Measurements from ENCODE around the gene SARDH. TPM values are rescaled to one million over a fixed set of nuclear protein-coding genes. Genes with fewer than 3 reads are reported as not detected.

Gene SARDH
- total and polyA plus RNA-seq, 2 donors (not counting 3 experiments of a cell fraction or from before 2014, with no cell fraction given): 0.19 to 0.44 TPM

DNA sequence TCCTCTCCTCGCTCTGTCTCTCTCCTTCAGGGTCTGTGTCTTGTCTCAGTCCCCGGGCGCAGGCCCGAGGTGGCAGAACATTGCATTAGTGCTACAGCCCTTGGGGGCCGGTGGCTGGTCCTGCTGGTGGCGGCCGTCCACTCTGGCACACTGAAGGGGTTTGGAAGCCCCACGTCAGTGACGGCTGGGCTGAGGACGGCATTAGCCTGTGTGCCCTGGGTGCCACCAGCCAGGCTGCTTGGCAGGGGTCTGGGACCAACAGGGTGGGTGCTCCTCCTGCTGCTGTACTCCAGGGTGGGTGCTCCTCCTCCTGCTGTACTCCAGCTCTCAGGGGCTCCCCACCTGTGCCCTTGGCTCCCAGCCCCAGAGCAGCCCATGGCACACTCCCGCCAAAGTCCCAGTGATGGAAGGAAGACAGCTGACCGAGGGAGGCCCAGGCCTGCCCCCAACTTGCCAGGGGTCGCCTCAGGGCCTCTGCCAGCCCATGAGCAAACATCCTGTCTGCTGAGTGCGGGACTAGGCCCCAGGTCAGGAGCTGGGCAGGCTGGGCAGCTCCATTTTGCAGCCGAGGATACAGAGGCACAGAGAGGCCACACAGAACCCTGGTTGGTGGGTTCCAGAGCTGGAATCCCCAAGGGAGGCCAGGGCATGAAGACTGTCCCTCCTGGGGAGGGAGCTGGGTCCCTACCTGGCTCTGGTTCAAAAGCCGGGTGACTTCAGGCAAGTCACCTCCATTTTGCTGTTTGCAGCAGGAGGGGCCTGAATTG lies 27.3 kb downstream of the SARDH start:
- no peak overlapping the region for H3K9ac ChIP-seq (replicated peaks; ENCODE audit: extremely low read depth, insufficient read depth, low read length)
- H3K4me2 ChIP-seq (ENCODE audit: insufficient read depth, low read length): no peak overlapping the region

More for the DNA sequence above, 27.3 kb downstream of the SARDH start:
- H3K4me3 ChIP-seq (replicated peaks in 1 of 3; ENCODE audit: insufficient read depth in 1 of 3, low read depth in 1 of 3, low read length in 3 of 3): no peak overlapping the region
- no peaks in the 10 kb centered on the region for H3K4me1 ChIP-seq (ENCODE audit: control insufficient read depth, extremely low read depth, insufficient read depth, low read length)
- dilution Hi-C loops (cut with MboI; ENCODE audit: extremely low pct_ligation_motif_present, low sequenced_read_pairs): no loop called here
- intact Hi-C loops (cut with micrococcal nuclease): no loop called here
- POLR2A ChIA-PET: no interaction called here
- no peak for TF ChIP-seq JUN (IDR thresholded peaks at IDR 0.05; ENCODE audit: borderline replicate concordance, insufficient read depth, insufficient read length, low read depth)
- TF ChIP-seq CTCF (IDR thresholded peaks at IDR 0.05; ENCODE audit: extremely low read depth in 1 of 2, insufficient read depth in 1 of 2, low read depth in 1 of 2, low read length in 2 of 2): no peak
- TF ChIP-seq FOS (IDR thresholded peaks at IDR 0.05; ENCODE audit: borderline replicate concordance, insufficient read depth, low read length): no peak
- no peak for TF ChIP-seq POLR2AphosphoS5 (IDR thresholded peaks at IDR 0.05; ENCODE audit: insufficient read depth, low read depth, low read length)
- no peak for TF ChIP-seq GATA2 (IDR thresholded peaks at IDR 0.05; ENCODE audit: insufficient read depth, insufficient read length, low read depth, low read length)
- no peaks in the 10 kb centered on the region for H3K27me3 ChIP-seq (ENCODE audit: control insufficient read depth in 2 of 2, insufficient read depth in 2 of 2, low read length in 2 of 2)
- no peak overlapping the region for H3K27ac ChIP-seq (ENCODE audit: insufficient read depth, low read depth, low read length)
- no peaks in the 10 kb centered on the region for H4K20me1 ChIP-seq (replicated peaks; ENCODE audit: control insufficient read depth, extremely low read depth, insufficient read depth, low read length)
- no peaks in the 10 kb centered on the region for H3K36me3 ChIP-seq (ENCODE audit: control insufficient read depth in 2 of 2, extremely low read depth in 1 of 2, insufficient read depth in 2 of 2, low read length in 2 of 2)
- CTCF ChIA-PET: no interaction called here
- H2AFZ ChIP-seq (ENCODE audit: low read depth, low read length): peak overlapping the region; percentile 44
- H3K9me1 ChIP-seq (replicated peaks; ENCODE audit: control insufficient read depth, extremely low read depth, insufficient read depth, low read length): no peaks in the 10 kb centered on the region
- FAIRE-seq (no peak), DNase-seq (ENCODE audit: low read depth, low spot score) (no peak)
- no TSS peak for BruUV-seq (replicated peaks)
- no peaks in the 10 kb centered on the region for H3K9me3 ChIP-seq (replicated peaks; ENCODE audit: control insufficient read depth, insufficient read depth, low read length)
- no peaks in the 10 kb centered on the region for H3K79me2 ChIP-seq (ENCODE audit: control insufficient read depth, insufficient read depth, low read length)
